Activated CD8-positive, alpha-beta memory T cell treated with anti-CD3 and anti-CD28 coated beads, Interleukin-2, amount 50 U/mL, for 1 hour (primary cell): Measurements from ENCODE around the gene GREB1.

Experiments used
- DNase-seq: peaks from one replicate; pipeline ENCODE4 v3.0.0-alpha.2; 2020; ENCODE audit errors: extremely low read depth

Gene GREB1

GRCh38 chr2:11540148-11540995 lies 6.5 kb downstream of the GREB1 start:
- no peak for DNase-seq

GRCh38 chr2:11540996-11541692 lies 7.3 kb downstream of the GREB1 start:
- DNase-seq = no peak

GRCh38 chr2:11541693-11542274 lies 7.9 kb downstream of the GREB1 start:
- DNase-seq = no peak

DNA sequence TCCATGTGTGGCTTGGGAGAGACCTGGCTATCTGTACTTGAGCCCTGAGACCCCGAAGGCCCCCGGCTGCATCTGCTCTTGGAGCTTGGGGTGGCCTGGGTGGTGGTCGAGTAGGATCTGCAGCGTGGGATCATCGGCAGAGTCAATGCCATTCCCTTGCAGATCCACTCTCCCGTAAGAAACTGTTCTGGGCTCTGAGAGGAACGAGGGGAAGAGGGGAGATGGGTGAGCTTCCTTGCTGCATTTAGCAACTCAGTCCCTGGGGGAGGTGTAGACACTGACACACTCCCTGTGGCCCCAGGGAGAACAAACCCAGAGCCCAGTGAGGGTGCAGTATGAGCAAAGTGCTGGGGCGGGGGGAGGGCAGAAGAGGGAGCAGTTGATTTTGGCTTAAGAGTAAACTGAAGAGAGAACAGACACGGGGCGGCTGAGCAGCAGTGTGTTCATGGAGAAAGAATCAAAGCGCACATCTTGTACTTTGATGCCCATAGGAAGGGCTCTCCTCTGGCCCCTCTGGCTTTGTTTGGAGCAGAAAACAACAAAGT lies 8.5 kb downstream of the GREB1 start:
- DNase-seq = no peak

- no peak for DNase-seq
Observed at GRCh38 chr2:11543337-11544216, 9.7 kb downstream of the GREB1 start.

DNA sequence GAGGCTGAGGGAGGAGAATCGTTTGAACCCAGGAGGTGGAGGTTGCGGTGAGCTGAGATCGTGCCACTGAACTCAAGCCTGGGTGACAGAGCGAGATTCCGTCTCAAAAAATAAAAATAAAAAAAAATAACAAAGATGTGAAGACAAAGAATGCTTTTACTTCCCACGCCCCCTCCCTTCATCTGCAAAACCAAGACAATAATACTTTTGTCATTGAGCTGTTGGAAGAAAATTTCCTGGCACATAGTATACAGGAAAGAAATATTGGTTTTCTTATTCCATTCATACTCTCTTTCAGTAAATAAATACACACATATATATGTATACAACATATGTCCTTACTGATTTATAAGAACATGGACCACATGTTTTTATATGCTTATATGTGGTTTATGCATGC lies 12.2 kb downstream of the GREB1 start:
- no peak for DNase-seq

DNA sequence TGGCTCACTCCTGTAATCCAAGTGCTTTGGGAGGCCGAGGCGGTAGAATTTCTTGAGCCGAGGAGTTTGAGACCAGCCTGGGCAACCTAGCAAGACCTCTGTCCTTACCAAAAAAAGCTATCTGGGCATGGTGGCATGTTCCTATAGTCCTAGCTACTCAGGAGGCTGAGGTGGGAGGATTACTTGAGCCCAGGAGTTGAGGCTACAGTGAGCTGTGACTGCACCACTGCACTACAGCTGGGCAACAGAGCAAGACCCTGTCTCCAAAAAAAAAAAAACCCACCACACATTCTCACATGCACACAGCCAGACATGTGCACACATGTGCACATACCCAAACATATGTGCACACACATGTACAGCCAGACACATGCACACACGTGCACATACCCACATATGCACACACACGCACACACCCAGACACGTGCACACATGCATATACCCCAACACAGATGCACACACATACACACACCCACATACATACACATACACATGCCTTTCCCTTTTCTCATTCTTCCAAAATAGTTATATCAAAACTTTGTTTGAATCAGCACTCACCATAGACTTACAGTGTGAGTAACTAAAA lies 14.2 kb downstream of the GREB1 start:
- no peak for DNase-seq

- DNase-seq = no peak
Observed at GRCh38 chr2:11550302-11550701, 16.5 kb downstream of the GREB1 start.

DNA sequence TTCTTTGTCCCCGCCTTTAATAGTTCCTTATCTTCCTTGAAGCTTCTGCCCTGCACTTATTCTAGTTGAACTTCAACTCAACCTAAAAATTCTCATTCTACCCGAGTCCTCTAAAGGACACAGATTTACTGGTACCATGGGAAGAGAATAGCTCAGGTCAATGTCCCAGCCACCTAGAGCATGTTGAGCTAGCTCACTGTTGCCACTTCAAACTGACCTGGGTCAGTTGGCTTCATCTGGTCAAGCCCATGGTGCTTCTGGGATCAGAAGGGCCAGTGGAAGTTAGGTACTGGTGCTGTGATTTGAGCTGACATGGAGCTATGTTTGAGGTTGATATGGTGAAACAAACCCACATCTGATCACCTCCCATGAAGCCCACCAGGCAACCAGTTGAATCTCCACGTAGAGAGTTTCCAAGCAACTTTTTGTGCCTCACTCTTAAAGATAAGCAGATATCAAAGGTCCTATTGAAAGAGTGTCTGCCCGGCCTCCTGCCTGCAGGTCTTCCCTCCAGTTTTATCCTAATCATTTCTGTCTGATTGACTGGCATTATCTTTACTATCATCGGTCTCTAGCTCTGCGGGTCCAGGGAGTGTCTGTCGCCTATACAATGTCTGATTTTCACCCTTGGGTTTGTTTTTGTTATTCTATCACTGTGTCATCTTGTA lies 17.2 kb downstream of the GREB1 start:
- DNase-seq = no peak

DNA sequence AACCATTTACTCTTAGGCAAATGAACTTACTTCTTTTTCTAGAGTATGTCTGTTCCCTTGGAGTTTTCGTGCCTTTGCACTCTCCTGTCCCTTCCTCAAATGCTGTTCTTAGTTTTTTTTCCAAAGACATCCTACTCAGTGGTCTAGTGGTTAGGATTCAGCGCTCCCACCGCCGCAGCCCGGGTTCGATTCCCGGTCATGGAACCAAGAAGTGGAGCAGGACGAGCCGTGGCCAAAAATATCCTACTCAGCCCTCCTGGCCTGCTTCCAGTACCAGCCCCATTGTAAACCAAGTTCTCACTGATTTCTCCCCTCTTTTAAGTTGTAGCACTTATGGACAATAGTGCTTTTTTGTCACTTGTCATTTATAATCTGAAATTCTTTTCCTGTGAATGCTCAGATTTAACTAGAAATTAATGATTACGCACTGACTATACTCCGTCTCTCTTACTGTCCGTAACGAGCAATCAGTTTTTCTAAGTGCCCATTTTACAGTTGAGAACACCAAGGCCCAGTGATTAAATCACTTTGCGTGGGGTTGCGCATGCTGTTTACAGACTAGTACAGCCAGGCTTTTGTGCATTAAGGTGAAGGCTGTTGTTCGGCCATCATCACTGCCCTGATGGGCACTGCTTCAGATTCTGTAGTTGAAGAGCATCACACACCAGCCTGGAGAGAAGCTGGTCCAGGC lies 17.9 kb downstream of the GREB1 start:
- DNase-seq = no peak

DNA sequence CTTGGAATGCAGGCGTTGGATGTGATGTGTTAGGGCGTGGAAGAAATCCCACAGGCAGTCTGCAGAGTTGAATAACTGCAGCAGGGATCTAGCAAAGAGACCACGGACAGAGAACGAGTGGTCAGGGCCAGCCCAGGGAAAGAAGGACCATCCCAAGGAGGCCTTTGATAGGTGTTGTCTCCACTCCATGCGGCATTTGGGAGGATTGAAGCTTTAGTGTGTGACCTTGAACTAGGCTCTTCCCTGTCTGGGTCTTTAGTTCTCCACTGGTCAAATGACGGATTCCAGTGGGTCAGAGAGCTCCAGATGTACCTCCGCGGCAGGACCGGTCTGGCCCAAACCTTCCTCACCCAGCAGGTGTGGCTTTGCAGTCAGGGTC lies 18.4 kb downstream of the GREB1 start:
- no peak for DNase-seq

GRCh38 chr2:11553661-11554398 lies 20.0 kb downstream of the GREB1 start:
- DNase-seq = no peak

DNA sequence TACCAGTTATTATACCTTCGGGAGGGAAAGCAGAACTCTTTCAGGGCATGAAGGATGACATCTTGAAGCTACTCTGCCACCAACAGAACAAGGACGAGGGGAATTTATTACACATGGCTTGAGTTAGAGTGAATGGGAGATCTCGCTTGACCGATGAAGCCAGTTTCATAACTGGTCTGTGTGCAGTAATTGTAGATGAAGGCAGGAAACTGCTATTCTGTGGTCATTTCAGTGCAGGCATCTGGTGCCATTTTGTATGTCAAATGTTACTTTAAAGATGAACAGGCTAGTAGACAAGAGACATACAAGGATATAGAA lies 20.5 kb downstream of the GREB1 start:
- DNase-seq = no peak

DNA sequence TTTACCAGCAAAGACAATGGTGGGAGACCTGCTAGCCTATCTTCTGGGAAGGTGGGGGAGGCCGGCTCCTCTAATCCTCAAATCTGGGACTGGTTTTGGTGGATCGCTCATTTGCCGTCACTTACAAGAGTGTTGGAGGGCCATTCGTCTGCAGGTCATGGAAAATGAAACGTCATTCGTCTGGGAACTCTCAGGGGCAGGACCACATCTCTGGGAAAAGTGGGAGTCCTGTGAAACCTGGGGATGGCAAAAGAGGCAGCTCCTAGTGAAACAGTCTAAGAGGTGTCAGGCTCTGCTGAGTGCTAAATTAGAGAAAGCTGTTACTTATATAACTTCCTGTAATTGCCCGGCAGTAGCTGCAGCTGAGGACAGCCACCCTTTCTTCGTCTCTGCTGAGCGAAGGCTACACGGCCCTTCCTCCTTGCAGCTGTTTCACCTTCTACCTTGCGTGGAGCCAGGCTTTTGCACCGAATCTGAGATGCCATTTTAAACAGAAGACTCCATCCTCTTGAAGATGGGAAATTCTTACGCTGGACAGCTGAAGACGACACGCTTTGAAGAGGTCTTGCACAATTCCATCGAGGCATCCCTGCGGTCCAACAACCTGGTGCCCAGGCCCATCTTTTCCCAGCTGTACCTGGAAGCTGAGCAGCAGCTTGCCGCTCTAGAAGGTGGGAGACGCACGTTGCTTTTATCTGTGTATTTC lies 22.4 kb downstream of the GREB1 start:
- no peak for DNase-seq

DNA sequence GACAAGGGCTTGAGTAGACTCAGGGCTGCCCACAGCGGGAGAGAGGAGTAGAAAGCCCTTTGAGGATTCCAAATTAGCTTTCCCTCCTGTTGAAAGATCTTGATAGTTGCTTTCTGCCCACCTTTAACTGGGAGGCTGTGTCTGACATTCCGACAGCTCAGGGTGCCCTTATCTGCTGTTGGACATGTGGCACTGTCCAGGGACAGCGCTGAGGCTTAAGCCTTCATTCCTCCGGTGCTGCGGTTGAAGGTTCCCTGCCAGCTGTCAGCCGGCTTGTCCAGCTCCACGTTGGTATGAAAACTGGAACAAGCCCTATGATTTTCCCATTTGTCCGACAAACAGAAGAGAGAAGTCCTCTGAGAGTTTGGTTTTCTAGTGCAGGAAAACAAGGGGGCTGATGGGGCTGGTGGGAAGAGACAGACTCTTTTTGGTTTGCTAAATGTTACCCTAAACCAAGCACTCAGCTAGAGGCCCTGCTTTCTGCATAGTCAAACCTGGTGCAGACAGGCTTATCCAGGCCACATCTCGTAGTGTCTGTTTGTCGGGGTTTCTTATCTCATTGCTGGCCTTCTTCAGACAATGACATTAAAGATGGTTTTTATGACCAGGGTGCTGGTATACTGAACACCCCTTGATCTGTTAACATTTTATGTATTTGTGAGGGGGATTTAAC lies 24.5 kb downstream of the GREB1 start:
- no peak for DNase-seq

DNA sequence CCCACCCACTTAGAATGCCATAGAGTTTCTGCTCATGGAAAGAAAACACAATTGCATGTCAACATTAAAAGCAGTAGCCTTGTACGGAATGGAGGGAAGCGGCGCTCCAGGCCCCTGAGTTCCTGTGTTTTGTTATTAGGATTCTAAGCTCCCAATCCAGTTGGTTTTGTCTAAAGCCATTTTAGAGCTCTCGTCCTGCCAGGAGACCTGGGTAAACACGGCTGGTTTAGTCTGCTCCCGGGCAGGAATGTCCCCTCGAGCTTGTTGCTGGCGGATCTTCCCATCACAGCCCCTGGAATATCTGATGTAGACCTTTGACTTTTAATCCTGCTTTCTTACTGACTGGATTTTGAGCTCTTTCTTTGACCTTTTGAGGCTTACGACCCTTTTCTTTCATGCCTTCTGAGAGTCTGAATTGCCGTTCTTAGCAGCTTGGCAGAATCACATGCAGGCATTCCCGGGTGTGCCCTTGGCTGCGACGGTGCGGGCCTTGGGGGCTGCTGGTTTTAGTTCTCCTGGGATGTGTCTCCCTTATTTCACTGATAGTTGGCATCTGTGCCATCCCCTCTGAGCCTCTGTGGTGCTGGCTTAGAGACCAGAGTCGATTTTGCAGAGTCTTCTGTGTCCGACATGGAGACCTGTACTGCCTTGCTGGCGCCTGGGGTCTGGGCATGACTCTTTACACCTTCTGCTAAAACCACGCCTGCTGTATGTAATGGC lies 25.4 kb downstream of the GREB1 start:
- DNase-seq = no peak

GRCh38 chr2:11559786-11560155 lies 25.9 kb downstream of the GREB1 start:
- DNase-seq = no peak

DNA sequence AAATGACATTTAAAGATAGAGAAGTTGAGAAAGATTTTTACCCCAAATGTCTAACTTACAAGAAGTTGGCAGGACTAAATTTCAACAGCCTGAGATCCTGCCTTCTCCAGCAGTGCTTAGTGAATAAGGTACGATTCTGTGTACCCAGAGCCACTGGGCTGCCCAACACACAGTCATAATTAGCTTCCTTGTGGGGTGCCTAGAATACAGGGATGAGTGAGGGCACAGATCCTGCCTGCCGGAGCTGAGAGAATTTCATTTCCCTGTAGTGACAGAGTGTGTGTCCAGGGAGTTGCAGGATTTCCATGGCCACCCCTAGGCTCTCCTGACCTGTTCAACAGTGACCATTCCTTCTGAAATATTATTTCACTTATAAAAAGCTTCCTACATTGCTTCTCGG lies 27.0 kb downstream of the GREB1 start:
- no peak for DNase-seq
